OCI-LY1 (cell line): ENCODE data around the gene GMDS.

Experiments used
- CTCF ChIP-seq: fragments of 200-600 bp; sonication (generic), shearing (Covaris generic); IDR thresholded peaks from 2 replicates; pipeline ENCODE4 v1.5.1; 2017; ENCODE audit warnings: mild to moderate bottlenecking, antibody characterized with exemption, low read length, moderate library complexity, mixed read lengths
- EZH2 ChIP-seq: fragments of 200-600 bp; sonication (generic), shearing (Covaris generic); IDR thresholded peaks from 2 replicates; pipeline ENCODE4 v1.8.0; 2017; ENCODE audit warnings: borderline replicate concordance, mixed run types, mild to moderate bottlenecking, antibody characterized with exemption, low read length, moderate library complexity, mixed read lengths

- TF ChIP-seq CTCF (no peak), EZH2 (no peak)
These were observed 434.5 kb downstream of the GMDS start for GRCh38 chr6:1810880-1811279.
